IMR-90 (cell line): ENCODE measurements around the gene RASSF5. TPM values are rescaled to one million over a fixed set of nuclear protein-coding genes. Genes with fewer than 3 reads are reported as not detected.
A peak's percentile ranks its signal among the peaks of the same experiment; 100 is the strongest.

Experiments used
- ATAC-seq: fragments of 200-7000 bp; cut with Tn5 transposase; 2 replicates; pipeline ENCODE4 v1.9.1; 2020; ENCODE audit warnings: low read depth, mild to moderate bottlenecking, moderate library complexity
- BruUV-seq: library from RNA; stranded (reverse); fragments of 400-500 nt; replicated peaks from 2 replicates; lab custom pipeline; 2021; lab: Mats Ljungman, UMichigan
- CTCF ChIA-PET: fragments of 300-600 bp; formaldehyde crosslinking; extraction: SDS; loops from one replicate; lab custom pipeline; 2021; ENCODE audit warnings: antibody characterized with exemption; lab: Yijun Ruan, JAX
- POLR2A ChIA-PET: fragments of 300-600 bp; sonication (Branson Sonifier 250); formaldehyde crosslinking; loops from one replicate; lab custom pipeline; 2022; ENCODE audit warnings: antibody characterized with exemption; ENCODE audit not compliant: unreplicated experiment; lab: Charles Lee
- DNase-seq: peaks from one replicate; pipeline ENCODE4 v3.0.0; 2013
- H2AFZ ChIP-seq: replicated peaks from 2 replicates; pipeline ENCODE3; 2013; ENCODE audit warnings: low read length, mild to moderate bottlenecking; ENCODE audit not compliant: poor library complexity
- H2AK5ac ChIP-seq: 2 replicates; pipeline ENCODE4 v1.6.1; 2013; ENCODE audit warnings: low read depth, low read length, inconsistent platforms
- H2AK9ac ChIP-seq: replicated peaks from 2 replicates; pipeline ENCODE3; 2013; ENCODE audit warnings: mild to moderate bottlenecking, low read depth, low read length, moderate library complexity; ENCODE audit not compliant: poor library complexity
- H2BK120ac ChIP-seq: 2 replicates; pipeline ENCODE4 v1.6.1; 2013; ENCODE audit warnings: low read depth, low read length, inconsistent platforms
- H2BK15ac ChIP-seq: 3 replicates; pipeline ENCODE4 v1.6.1; 2013; ENCODE audit warnings: low read depth, low read length, inconsistent platforms
- H2BK20ac ChIP-seq: 2 replicates; pipeline ENCODE4 v1.6.1; 2013; ENCODE audit warnings: low read depth, mild to moderate bottlenecking, inconsistent platforms, low read length, moderate library complexity
- H2BK5ac ChIP-seq: 2 replicates; pipeline ENCODE4 v1.6.1; 2013; ENCODE audit warnings: mild to moderate bottlenecking, low read depth, low read length, inconsistent platforms; ENCODE audit not compliant: poor library complexity, severe bottlenecking
- H3K14ac ChIP-seq: replicated peaks from 2 replicates; pipeline ENCODE4 v1.6.1; 2013; ENCODE audit warnings: low read depth, low read length, inconsistent platforms
- H3K18ac ChIP-seq: 2 replicates; pipeline ENCODE4 v1.6.1; 2013; ENCODE audit warnings: low read depth, low read length, control low read depth
- H3K23ac ChIP-seq: 2 replicates; pipeline ENCODE4 v1.6.1; 2013; ENCODE audit warnings: low read depth, low read length, inconsistent platforms
- H3K27ac ChIP-seq: 2 replicates; pipeline ENCODE4 v1.5.1; 2013; ENCODE audit warnings: mild to moderate bottlenecking, control low read depth, low read length; ENCODE audit not compliant: insufficient read depth
- H3K27me3 ChIP-seq: 2 replicates; pipeline ENCODE4 v1.6.1; 2013; ENCODE audit warnings: low read length; ENCODE audit not compliant: control insufficient read depth, insufficient read depth
- H3K36me3 ChIP-seq: 2 replicates; pipeline ENCODE4 v1.6.1; 2013; ENCODE audit warnings: low read length, mixed read lengths; ENCODE audit not compliant: control insufficient read depth, insufficient read depth
- H3K4ac ChIP-seq: 2 replicates; pipeline ENCODE4 v1.6.1; 2013; ENCODE audit warnings: low read depth, low read length, inconsistent platforms
- H3K4me1 ChIP-seq: 2 replicates; pipeline ENCODE4 v1.6.1; 2013; ENCODE audit warnings: low read length, mixed read lengths; ENCODE audit not compliant: control insufficient read depth, insufficient read depth
- H3K4me2 ChIP-seq: 2 replicates; pipeline ENCODE4 v1.6.1; 2013; ENCODE audit warnings: low read depth, mild to moderate bottlenecking, control low read depth, low read length, moderate library complexity
- H3K4me3 ChIP-seq: 2 replicates; pipeline ENCODE4 v1.5.1; 2013; ENCODE audit warnings: low read depth, mild to moderate bottlenecking, control low read depth, low read length, moderate library complexity; ENCODE audit not compliant: insufficient read depth
- H3K56ac ChIP-seq: 2 replicates; pipeline ENCODE4 v1.6.1; 2013; ENCODE audit warnings: low read length, inconsistent platforms; ENCODE audit not compliant: insufficient read depth; ENCODE audit errors: extremely low read depth
- H3K79me1 ChIP-seq, 2 experiments: 2 replicates each; pipeline ENCODE4 v1.6.1; 2013; ENCODE audit warnings: low read length in 2 of 2, inconsistent platforms in 1 of 2, low read depth in 1 of 2
- H3K9ac ChIP-seq: 2 replicates; pipeline ENCODE4 v1.6.1; 2013; ENCODE audit warnings: low read depth, low read length, control low read depth
- H3K9me1 ChIP-seq: 2 replicates; pipeline ENCODE4 v1.6.1; 2013; ENCODE audit warnings: low read length, inconsistent platforms; ENCODE audit not compliant: insufficient read depth
- H3K9me3 ChIP-seq: 2 replicates; pipeline ENCODE4 v1.6.1; 2013; ENCODE audit warnings: low read length; ENCODE audit not compliant: control insufficient read depth, insufficient read depth
- H4K20me1 ChIP-seq: 2 replicates; pipeline ENCODE4 v1.6.1; 2013; ENCODE audit warnings: low read length, inconsistent platforms; ENCODE audit not compliant: insufficient read depth
- H4K5ac ChIP-seq: 2 replicates; pipeline ENCODE4 v1.6.1; 2013; ENCODE audit warnings: mild to moderate bottlenecking, low read depth, low read length, control low read depth
- H4K8ac ChIP-seq, 2 experiments: 2 replicates each; pipeline ENCODE4 v1.6.1; 2013; ENCODE audit warnings: low read depth in 2 of 2, low read length in 2 of 2, control low read depth in 1 of 2, inconsistent platforms in 1 of 2
- H4K91ac ChIP-seq: 2 replicates; pipeline ENCODE4 v1.6.1; 2013; ENCODE audit warnings: low read depth, low read length, inconsistent platforms; ENCODE audit not compliant: insufficient read depth
- BHLHE40 ChIP-seq: fragments of 150-350 bp; IDR thresholded peaks from 2 replicates; pipeline ENCODE4 v1.6.1; 2016; ENCODE audit warnings: mild to moderate bottlenecking, low read depth, low read length
- CEBPB ChIP-seq: IDR thresholded peaks from 2 replicates; pipeline ENCODE4 v1.6.1; 2012; ENCODE audit warnings: low read depth, low read length, improper control_type of control experiment
- CHD1 ChIP-seq: IDR thresholded peaks from 2 replicates; pipeline ENCODE4 v1.6.1; 2012; ENCODE audit warnings: low read depth, low read length, improper control_type of control experiment
- CTCF ChIP-seq: conservative IDR thresholded peaks from 2 replicates; pipeline ENCODE4 v1.5.1; 2012; ENCODE audit warnings: mild to moderate bottlenecking, low read depth, low read length, improper control_type of control experiment
- ELK1 ChIP-seq: fragments of 150-350 bp; IDR thresholded peaks from 2 replicates; pipeline ENCODE4 v1.6.1; 2016; ENCODE audit warnings: low read depth, mild to moderate bottlenecking, low read length, moderate library complexity, borderline replicate concordance
- FOS ChIP-seq: fragments of 150-350 bp; IDR thresholded peaks from 2 replicates; pipeline ENCODE4 v1.6.1; 2016; ENCODE audit warnings: low read depth, low read length
- MXI1 ChIP-seq: IDR thresholded peaks from 2 replicates; pipeline ENCODE4 v1.6.1; 2012; ENCODE audit warnings: low read depth, mild to moderate bottlenecking, low read length, moderate library complexity, borderline replicate concordance
- NFE2L2 ChIP-seq: fragments of 150-350 bp; IDR thresholded peaks from 2 replicates; pipeline ENCODE4 v1.6.1; 2016; ENCODE audit warnings: low read depth, mild to moderate bottlenecking, low read length
- POLR2A ChIP-seq: IDR thresholded peaks from 2 replicates; pipeline ENCODE4 v1.6.1; 2012; ENCODE audit warnings: mild to moderate bottlenecking, low read depth, low read length
- RCOR1 ChIP-seq: IDR thresholded peaks from 2 replicates; pipeline ENCODE4 v1.6.1; 2012; ENCODE audit warnings: mild to moderate bottlenecking, low read length, improper control_type of control experiment; ENCODE audit not compliant: insufficient replicate concordance
- RFX5 ChIP-seq: IDR thresholded peaks from 2 replicates; pipeline ENCODE4 v1.8.0; 2012; ENCODE audit warnings: low read depth, mild to moderate bottlenecking, low read length, moderate library complexity
- SMC3 ChIP-seq: fragments of 150-350 bp; IDR thresholded peaks from 2 replicates; pipeline ENCODE4 v1.6.1; 2016; ENCODE audit warnings: low read depth, mild to moderate bottlenecking, antibody characterized with exemption, low read length, moderate library complexity
- USF2 ChIP-seq: fragments of 150-350 bp; IDR thresholded peaks from 2 replicates; pipeline ENCODE4 v1.6.1; 2017; ENCODE audit warnings: mild to moderate bottlenecking, antibody characterized with exemption, low read length, low read depth
- WGBS, 2 experiments: methylation state at CpG; one replicate each; pipeline versions ENCODE4 v1.1.5 to v1.1.7; 2013; ENCODE audit warnings: missing lambda C conversion rate in 2 of 2; ENCODE audit not compliant: insufficient read length in 1 of 2; ENCODE audit errors: extremely low coverage in 2 of 2; 5-methylcytosine and 5-hydroxymethylcytosine counted together
- dilution Hi-C: fragments of 300-500 bp; cut with HindIII; formaldehyde crosslinking; loops from one replicate; pipeline ENCODE4 v1.14.3; 2018; ENCODE audit warnings: low sequenced_read_pairs; ENCODE audit not compliant: unreplicated experiment
- in situ Hi-C: fragments of 300-500 bp; cut with MboI; formaldehyde crosslinking; loops from 3 replicates; pipeline ENCODE4 v1.14.3; 2019; ENCODE audit warnings: low sequenced_read_pairs, inconsistent platforms, mixed read lengths
- intact Hi-C: fragments of 100-400 bp; cut with micrococcal nuclease; formaldehyde crosslinking; loops from 2 replicates; pipeline ENCODE4 v1.10.0; 2022
- polyA plus RNA-seq, 3 experiments: library from polyadenylated mRNA; depleted of rRNA; stranded (reverse); fragments of >200 nt; gene quantifications; 2 replicates each; pipeline ENCODE4 v1.2.3, GENCODE V29; 2012; ENCODE audit warnings: low replicate concordance in 1 of 3
- total RNA-seq: library from RNA; depleted of rRNA; stranded (reverse); fragments of >200 nt; gene quantifications from 2 replicates; pipeline ENCODE4 v1.2.3, GENCODE V29; 2012

RASSF5 gene
- total and polyA plus RNA-seq, 2 of the 4 experiments (the other 2 are of a cell fraction), result 0.18 to 1.1 TPM

- H2AK9ac ChIP-seq, result peak overlapping the region; percentile 5
- POLR2A ChIA-PET, result no interaction called here
- in situ Hi-C loops (no loop called here), dilution Hi-C loops (no loop called here), intact Hi-C loops (no loop called here)
- peak overlapping the region in 1 of 2 experiments; percentile 22; a peak in 1 of 4 replicates for H4K8ac ChIP-seq
- H3K27me3 ChIP-seq, result no peaks in the 10 kb centered on the region
- H2AK5ac ChIP-seq, result peak overlapping the region; percentile 54; the same call in 1 of the 2 replicates
- 0 out of 2 replicates have a peak overlapping the region, but pooled peaks have one; percentile 29 for H4K91ac ChIP-seq
- 0 out of 2 replicates have a peak, but pooled peaks cover 2% of the 10 kb centered on the region for H4K20me1 ChIP-seq
- 0 out of 2 replicates have a peak overlapping the region, but pooled peaks have one; percentile 1 for H3K27ac ChIP-seq
- H2BK20ac ChIP-seq, result peak overlapping the region; percentile 1; the same call in 1 of the 2 replicates
- peaks cover 14% of the 10 kb centered on the region for H3K4me1 ChIP-seq
- ATAC-seq (0 out of 2 replicates have a peak, but pooled peaks have one; percentile 15), DNase-seq (peak; percentile 80)
- H3K56ac ChIP-seq, result no peak overlapping the region
- CTCF ChIA-PET, result no interaction called here
- H4K5ac ChIP-seq, result no peak overlapping the region
- no peak overlapping the region for H3K9ac ChIP-seq
- H2BK15ac ChIP-seq, result 0 out of 3 replicates have a peak overlapping the region, but pooled peaks have one; percentile 18
- peak overlapping the region; percentile 26; the same call in 1 of the 2 replicates for H2BK120ac ChIP-seq
- H3K9me1 ChIP-seq, result peaks cover 21% of the 10 kb centered on the region
- H3K36me3 ChIP-seq, result peaks cover 13% of the 10 kb centered on the region
- peak overlapping the region; percentile 38; the same call in 1 of the 2 replicates for H3K4ac ChIP-seq
- no peak overlapping the region; the same call in 1 of the 2 replicates for H3K14ac ChIP-seq
- WGBS, 2 experiments, result no CpG with 5 or more reads among the region's 8 CpGs
- peak overlapping the region; percentile 21 for H2BK5ac ChIP-seq
- H3K9me3 ChIP-seq, result no peaks in the 10 kb centered on the region
- no peak overlapping the region; the same call in 1 of the 2 replicates for H3K18ac ChIP-seq
- H3K4me3 ChIP-seq, result no peak overlapping the region
- H3K79me1 ChIP-seq, result peaks cover 0 to 13% of the 10 kb centered on the region in 2 experiments; a peak in 1 of 4 replicates
- no peak overlapping the region for H2AFZ ChIP-seq
- BruUV-seq, result no TSS peak
- peak overlapping the region; percentile 1; the same call in 1 of the 2 replicates for H3K4me2 ChIP-seq
- H3K23ac ChIP-seq, result 0 out of 2 replicates have a peak overlapping the region, but pooled peaks have one; percentile 0
- TF ChIP-seq RFX5 (no peak), CTCF (peak; percentile 33), CEBPB (0 out of 2 replicates have a peak, but pooled peaks have one; percentile 6), MXI1 (no peak), ELK1 (no peak), FOS (peak; percentile 70), NFE2L2 (no peak), USF2 (no peak), CHD1 (no peak), RCOR1 (peak; percentile 66), SMC3 (no peak), BHLHE40 (peak; percentile 52; the same call in 1 of the 2 replicates), POLR2A (no peak)
Observed at GRCh38 chr1:206590025-206590758, 82.9 kb downstream of the RASSF5 start.
